Body of pancreas (tissue), 4 donors: Measurements from ENCODE around the gene ATXN10.

ENCODE experiments used
- CTCF ChIP-seq, 7 experiments: fragments of 450-650 bp in 4 of 7; fragments of 200-600 bp in 3 of 7; sonication (generic) in 3 of 7; IDR thresholded peaks; one replicate each; pipeline ENCODE4 v1.5.1; 2016 to 2019; ENCODE audit warnings: antibody characterized with exemption in 7 of 7
- POLR2A ChIP-seq, 3 donors: fragments of 450-650 bp; IDR thresholded peaks; one replicate each; pipeline ENCODE4 v1.6.1; 2016; ENCODE audit warnings: antibody characterized with exemption in 3 of 3, mild to moderate bottlenecking in 2 of 3

GRCh38 chr22:45683248-45683647, 11.6 kb downstream of the ATXN10 start:
- TF ChIP-seq POLR2A (IDR thresholded peaks at IDR 0.05) (no peak), CTCF (IDR thresholded peaks at IDR 0.05) (no peak)
